Activated naive CD8-positive, alpha-beta T cell treated with anti-CD3 and anti-CD28 coated beads, Interleukin-2, amount 50 U/mL, for 16 hours (primary cell): ENCODE measurements around the gene TPP1.
A peak's percentile ranks its signal among the peaks of the same experiment; 100 is the strongest.

Experiments used
- DNase-seq: peaks from one replicate; pipeline ENCODE4 v3.0.0-alpha.2; 2020; ENCODE audit warnings: low read depth, low spot score

TPP1 gene

GRCh38 chr11:6619004-6619745 is at the start of gene TPP1:
Gene TPP1, minus strand, starts transcription at chr11:6619422. Its CDS starts 22 bp downstream, at chr11:6619400.
- DNase-seq: peak; percentile 82

GRCh38 chr11:6667733-6668374 is 48.6 kb upstream of the TPP1 start:
- no peak for DNase-seq

DNA sequence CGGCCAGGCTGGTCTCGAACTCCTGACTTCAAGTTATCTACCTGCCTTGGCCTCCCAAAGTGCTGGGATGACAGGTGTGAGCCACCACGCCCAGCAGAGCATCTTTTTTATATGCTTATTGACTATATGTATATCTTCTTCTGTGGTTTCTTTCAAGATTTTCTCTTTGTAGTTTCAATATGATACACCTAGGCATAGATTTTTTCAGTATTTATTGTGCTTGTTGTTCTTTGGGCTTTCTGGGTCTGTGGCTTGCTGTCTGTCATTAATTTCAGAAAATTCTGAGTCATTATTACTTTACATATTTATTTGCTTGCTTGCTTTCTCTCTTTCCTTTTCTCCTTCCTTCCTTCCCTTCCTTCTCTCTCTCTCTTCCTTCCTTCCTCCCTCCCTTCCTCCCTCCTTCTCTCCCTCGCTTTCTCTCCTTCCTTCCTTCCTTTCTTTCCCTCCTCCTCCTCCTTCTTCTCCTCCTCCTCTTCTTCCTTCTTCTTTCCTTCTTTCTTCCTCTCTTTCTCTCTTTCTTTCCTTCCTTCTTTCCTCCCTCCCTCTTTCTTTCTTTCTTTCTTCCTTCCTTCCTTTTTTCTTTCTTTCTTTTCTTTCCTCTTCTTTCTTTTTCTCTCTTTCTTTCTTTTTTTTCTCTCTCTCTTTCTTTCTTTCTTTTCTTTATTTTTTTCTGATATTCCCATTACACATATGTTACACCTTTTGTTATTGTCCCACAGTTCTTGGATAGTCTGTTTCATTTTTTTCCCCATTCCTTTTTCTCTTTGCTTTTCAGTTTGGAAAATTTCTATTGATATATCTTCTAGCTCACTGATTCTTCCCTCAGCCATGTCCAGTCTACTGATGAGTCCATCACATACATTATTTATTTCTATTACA is 47.3 kb upstream of the TPP1 start:
- DNase-seq: no peak

- no peak for DNase-seq
These were observed 45.3 kb upstream of the TPP1 start for GRCh38 chr11:6664551-6664950.

GRCh38 chr11:6663794-6664469 is 44.7 kb upstream of the TPP1 start:
- no peak for DNase-seq

GRCh38 chr11:6660712-6661111 is 41.5 kb upstream of the TPP1 start:
- DNase-seq: no peak

DNA sequence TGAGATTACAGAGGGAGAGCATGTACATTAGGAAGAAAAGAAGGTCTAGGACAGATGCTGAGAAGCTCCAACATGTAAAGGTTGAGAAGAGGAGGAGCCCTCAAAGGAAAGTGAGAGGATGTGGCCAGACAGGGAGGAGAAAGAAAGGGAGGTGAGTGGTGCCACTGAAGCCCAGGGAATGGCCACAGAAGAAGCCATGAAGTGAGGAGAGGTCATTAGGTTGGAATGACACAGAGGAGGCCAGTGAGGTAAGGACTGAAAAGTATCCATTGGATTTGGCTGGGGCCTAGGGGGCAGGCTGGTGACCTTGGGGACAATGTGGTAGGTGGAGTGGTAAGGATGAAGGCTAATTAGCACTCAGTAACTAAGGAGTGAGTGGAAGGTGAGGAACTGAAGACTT is 39.4 kb upstream of the TPP1 start:
- DNase-seq: no peak

DNA sequence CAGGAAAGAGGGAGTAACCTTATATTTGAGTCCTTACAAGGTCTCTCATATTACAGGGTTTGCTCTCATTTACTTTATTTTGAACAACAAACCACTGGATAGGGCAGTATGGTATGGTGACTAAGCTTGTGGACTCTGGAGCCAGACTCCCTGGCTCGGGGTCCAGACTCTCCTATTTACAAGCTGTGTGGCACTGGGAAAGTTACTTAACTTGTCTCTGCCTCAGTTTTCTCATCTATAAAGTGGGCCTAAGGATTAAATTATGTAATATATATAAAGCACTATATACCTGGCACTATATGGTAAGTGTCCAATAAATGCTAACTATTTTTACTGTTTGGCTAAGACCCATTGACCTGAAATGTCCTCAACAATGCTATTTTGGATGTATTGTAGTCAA is 38.1 kb upstream of the TPP1 start:
- no peak for DNase-seq

DNA sequence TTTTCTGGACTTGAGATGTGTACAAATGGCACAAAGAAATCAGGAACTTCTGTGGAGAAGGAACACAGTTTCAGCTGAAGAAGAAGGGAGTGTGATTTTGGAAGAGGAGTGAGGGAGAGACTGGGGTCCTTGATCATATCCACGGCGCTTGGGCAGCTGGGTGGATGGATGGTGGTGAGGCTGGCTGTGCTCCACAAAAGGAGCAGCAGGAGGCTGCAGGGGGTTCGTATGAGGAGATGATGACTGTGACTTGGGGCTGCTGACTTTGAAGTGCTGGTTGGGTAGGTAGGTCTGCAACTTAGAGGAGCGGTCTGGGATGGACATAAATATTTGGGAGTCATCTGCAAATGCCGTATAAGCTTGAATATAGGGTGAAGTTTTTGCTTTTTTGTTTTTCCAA is 37.7 kb upstream of the TPP1 start:
- no peak for DNase-seq

DNA sequence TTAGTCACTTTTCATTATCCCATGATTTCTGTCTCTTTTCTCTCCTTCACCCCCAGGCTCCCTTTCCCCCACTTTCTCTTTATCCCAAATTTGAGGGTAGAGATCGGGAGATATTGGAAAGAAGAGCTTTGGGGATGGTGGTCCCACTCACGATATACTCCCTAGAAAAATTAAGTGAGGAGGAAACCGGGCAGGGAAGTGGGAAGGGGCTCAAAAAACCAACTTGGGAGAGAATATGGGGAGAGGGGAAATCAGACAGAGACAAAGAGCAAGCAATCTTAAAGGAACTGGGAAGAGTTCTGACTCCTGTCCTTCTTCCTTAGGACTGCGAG is 37.3 kb upstream of the TPP1 start:
- DNase-seq: no peak

GRCh38 chr11:6655790-6656583 is 36.8 kb upstream of the TPP1 start, which contains the start of gene DCHS1:
Gene DCHS1, minus strand, starts transcription at chr11:6655809. Its CDS starts 14,196 bp downstream, at chr11:6641613.
- DNase-seq: no peak

- no peak for DNase-seq
These were observed 36.0 kb upstream of the TPP1 start for GRCh38 chr11:6655020-6655789.

DNA sequence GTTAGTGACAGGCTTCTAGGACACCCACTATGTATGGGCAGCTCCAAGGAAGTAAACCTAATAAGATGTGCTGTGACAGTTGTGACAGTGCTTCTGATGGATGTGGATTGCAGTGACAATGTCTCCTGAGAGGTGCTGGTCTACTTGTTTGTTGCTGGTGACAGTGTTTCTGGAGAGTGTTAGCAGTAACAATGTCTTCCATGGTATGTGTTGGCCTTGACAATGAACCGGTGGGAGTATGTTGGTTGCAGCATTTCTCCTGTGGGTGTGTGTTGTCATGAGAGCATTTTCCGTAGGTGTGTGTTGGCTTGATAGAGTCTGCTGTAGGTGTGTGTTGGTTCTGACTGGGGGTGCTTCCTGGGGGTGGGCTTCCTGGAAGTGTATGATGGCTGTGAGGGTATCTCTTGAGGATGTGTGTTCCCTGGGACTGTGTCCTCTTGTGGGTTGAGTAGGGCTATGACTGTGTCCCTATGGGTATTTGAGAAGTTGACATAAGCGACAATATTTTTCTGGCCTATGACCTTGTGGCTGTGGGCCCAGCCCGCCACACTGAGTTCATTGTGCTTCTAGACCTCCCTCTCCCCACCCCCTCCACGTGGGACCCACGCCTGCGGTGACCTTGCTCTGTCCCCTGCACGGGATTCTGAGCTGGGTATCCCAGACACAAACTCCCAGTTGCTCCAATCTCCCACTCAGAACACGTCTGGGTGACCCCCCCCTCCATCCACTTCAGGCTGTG is 35.2 kb upstream of the TPP1 start:
- DNase-seq: no peak

- DNase-seq: no peak
These were observed 34.4 kb upstream of the TPP1 start for GRCh38 chr11:6653656-6654055.

DNA sequence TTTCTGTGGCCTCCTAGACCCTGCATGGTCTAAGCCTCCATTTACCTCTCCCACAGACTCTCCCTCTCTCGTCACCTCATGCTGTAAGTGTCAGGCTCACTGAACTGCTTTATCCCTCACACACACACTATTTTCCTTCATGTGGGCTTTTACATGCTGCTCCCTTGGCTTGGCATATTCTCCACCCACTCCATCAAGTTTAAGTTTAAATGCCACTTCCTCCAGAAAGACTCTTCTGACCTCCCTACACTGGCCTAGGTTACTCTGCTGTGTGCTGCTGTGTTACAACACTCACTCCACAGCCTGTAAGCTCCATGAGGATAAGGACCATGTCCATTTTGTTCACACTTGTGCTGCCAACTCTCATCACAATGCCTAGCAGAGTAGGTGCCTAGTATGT is 33.9 kb upstream of the TPP1 start:
- DNase-seq: no peak

- no peak for DNase-seq
These were observed 33.0 kb upstream of the TPP1 start for GRCh38 chr11:6652182-6652581.

DNA sequence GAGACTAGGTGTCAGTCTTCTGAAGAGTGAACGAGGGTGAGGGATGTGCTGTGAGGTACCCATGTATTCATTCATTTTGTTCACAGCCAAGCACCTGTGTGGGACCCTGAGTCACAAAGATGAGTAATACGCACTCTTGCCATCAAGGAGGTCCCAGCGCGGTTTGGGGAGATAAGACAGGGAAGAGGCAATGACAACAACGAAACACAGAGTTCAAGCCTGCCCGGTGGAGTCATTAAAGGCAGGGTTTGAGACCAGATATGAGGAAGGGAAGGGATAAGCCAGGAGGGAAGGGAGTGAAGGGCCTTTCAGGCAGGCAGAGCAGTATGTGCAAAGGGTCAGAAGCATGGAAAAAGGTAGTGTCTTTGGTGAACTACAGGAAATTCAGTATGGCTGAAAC is 31.8 kb upstream of the TPP1 start:
- DNase-seq: no peak

DNA sequence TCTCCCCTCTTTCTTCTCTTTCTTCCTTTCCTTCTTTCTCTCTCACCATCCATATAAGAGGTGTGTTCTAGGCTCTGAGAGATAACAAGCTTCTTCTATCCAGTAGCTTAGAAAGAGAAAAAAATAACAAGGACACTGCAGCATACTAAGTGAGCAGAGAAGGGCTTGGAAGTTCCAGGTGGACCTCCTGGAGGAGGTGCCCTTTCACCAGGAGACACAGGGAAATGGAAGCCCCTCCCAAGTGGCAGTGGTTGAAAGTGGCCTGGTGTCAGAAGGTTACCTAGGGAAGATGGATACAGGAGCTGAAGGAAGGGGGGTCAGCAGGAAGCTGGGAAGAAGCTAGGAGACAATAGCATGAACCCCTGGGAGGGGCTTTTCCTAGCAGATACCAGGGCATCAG is 30.9 kb upstream of the TPP1 start:
- no peak for DNase-seq

DNA sequence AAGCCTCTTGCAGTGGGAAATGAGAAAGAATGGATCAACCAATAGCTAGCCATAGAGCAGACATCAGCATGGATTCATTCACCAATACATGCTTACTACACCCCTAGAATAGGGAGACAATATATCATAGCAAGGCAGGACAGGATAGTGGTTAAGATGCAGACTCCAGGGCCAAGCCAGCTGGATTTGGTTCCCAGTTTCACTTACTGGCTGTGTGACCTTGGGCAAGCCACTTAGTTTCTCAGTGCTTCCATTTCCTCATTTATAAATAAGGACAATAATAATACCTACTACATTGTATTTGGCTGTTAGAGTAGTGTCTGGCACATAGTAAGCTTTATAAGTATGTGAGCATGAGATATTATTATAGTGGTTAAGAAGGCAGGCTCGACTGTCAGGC is 29.3 kb upstream of the TPP1 start:
- no peak for DNase-seq

- DNase-seq: no peak
These were observed 28.6 kb upstream of the TPP1 start for GRCh38 chr11:6647836-6648235.
